Stimulated activated CD4-positive, alpha-beta T cell treated with anti-CD3 and anti-CD28 coated beads, Interleukin-1b, Interleukin-23, amount 100 ng/mL, for 4 hours (primary cell): Measurements from ENCODE around the gene DMXL2.
"Not testable (repeated sequence)": the region's sequence is repeated elsewhere in the genome, so short reads cannot be mapped to it uniquely, and the experiment has no call there.

Source experiments
- DNase-seq, 2 donors: peaks; one replicate each; pipeline ENCODE4 v3.0.0-alpha.2; 2020; ENCODE audit warnings: low read depth in 2 of 2

Gene DMXL2, protein sequence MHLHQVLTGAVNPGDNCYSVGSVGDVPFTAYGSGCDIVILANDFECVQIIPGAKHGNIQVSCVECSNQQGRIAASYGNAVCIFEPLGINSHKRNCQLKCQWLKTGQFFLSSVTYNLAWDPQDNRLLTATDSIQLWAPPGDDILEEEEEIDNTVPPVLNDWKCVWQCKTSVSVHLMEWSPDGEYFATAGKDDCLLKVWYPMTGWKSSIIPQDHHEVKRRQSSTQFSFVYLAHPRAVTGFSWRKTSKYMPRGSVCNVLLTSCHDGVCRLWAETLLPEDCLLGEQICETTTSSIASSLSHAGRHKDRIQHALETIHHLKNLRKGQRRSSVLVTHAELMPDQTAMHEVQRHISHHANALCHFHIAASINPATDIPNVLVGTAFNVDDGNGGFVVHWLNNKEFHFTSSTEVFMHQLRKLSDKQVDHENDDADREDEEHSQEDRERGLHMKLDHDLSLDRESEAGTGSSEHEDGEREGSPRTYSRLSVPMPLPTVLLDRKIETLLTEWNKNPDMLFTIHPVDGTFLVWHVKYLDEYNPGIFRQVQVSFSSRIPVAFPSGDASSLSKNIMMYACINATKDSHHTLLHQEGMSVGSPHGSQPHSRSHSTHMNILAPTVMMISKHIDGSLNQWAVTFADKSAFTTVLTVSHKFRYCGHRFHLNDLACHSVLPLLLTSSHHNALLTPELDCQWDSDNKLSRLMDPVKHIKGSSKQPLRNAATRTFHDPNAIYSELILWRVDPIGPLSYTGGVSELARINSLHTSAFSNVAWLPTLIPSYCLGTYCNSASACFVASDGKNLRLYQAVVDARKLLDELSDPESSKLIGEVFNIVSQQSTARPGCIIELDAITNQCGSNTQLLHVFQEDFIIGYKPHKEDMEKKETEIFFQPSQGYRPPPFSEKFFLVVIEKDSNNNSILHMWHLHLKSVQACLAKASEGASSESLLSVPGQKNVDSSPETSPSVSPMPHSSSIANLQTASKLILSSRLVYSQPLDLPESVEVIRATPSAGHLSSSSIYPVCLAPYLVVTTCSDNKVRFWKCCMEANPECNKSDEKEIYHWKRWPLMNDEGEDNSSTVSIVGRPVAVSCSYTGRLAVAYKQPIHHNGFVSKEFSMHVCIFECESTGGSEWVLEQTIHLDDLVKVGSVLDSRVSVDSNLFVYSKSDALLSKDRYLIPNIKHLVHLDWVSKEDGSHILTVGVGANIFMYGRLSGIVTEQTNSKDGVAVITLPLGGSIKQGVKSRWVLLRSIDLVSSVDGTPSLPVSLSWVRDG (N-terminal part only)

GRCh38 chr15:51622604-51623370 is at the start of gene DMXL2:
DMXL2 (minus strand) TSS chr15:51622771; CDS start chr15:51622545, 226 bp downstream.
- DNase-seq = peak; percentile 35 to 72

- no peak for DNase-seq
Measured at GRCh38 chr15:51672155-51672687, 49.6 kb upstream of the DMXL2 start.

- DNase-seq = no peak
Measured at GRCh38 chr15:51669381-51669780, 46.8 kb upstream of the DMXL2 start.

- DNase-seq = no peak
Measured at GRCh38 chr15:51668446-51668845, 45.9 kb upstream of the DMXL2 start.

- DNase-seq = no peak
Measured at GRCh38 chr15:51667478-51667877, 44.9 kb upstream of the DMXL2 start.

GRCh38 chr15:51661072-51661471 is 38.5 kb upstream of the DMXL2 start:
- DNase-seq = no peak

DNA sequence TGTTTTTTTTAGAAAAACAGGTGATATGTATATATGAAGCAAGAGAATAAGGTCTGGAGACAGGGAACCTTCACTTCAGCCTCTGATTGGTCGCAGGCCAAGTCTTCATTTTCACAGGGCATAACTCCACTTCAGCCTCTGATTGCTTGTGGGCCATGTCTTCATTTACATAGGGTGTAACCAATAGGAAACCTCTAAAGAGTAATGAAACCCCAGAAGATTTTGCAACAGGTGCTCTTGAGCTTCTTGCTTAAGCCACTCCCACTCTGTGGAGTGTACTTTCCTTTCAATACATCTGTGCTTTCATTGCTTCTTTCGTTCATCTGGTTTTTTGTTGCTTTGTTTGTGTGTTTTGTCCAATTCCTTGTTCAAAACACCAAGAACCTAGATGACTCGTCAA is 36.1 kb upstream of the DMXL2 start:
- no peak for DNase-seq

DNA sequence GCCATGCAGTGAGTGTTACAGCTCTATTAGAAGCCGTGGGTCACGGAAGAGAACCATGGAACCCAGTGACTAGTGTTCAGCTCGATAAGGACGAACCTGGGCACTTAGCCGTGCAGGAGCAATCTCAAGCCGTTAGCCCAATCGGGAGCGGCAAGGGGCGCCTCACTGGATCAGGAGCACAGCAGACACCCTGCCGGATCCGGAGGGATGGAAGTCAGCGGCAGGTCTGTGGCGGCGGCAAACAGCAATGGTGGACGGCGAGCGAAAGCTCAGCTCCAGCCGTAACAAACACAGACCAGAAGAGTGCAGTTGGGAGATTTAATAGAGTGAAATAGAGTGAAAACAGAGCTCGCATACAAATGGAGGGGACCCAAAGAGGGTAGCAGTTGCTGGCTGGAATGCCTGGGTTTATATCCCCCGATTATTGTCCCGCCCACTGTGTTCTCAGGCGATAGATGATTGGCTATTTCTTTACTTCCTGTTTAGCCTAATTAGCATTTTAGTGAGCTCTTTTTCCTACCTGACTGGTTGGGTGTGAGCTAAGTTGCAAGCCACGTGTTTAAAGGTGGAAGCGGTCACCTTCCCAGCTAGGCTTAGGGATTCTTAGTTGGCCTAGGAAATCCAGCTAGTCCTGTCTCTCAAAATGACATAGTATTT is 33.0 kb upstream of the DMXL2 start:
- DNase-seq = not testable (repeated sequence)

DNA sequence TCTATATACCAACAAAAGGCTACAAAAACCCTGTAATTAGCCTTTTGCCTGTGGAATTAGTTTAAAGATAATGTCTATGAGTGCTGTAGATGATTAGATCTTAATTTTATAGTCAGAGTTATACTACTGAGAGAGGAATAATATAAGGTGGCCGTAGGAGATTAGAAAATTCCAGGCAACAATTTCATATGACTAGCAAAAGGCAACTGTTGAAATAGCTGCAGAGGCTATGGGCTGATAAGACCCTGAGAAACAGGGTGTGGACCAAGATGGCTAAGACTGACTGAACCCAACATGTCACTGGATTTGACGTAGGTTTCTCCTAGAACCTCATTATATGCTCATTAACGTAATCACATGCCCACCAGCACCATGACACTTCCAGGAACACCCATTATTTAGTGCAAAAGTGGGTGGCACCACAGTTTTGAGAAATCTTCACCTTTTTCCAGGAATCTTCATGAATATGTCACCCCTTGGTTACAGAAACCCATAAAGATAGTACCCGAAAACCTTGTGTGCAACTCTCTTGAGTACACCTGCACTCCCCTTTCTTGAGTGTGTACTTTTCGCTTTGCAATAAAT is 29.6 kb upstream of the DMXL2 start:
- no peak for DNase-seq

- DNase-seq = peak in 1 of 2 donors; percentile 46
Measured at GRCh38 chr15:51649659-51650521, 27.3 kb upstream of the DMXL2 start.

- not testable (repeated sequence) for DNase-seq
Measured at GRCh38 chr15:51648643-51649042, 26.1 kb upstream of the DMXL2 start.

DNA sequence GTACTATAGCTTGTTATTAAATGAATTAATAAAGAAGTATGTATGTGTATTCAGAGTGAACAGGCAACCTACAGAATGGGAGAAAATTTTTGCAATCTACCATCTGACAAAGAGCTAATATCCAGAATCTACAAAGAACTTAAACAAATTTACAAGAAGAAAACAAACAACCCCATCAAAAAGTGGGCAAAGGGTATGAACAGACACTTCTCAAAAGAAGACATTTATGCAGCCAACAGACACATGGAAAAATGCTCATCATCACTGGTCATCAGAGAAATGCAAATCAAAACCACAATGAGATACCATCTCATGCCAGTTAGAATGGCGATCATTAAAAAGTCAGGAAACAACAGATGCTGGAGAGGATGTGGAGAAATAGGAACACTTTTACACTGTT is 25.5 kb upstream of the DMXL2 start:
- not testable (repeated sequence) for DNase-seq

DNA sequence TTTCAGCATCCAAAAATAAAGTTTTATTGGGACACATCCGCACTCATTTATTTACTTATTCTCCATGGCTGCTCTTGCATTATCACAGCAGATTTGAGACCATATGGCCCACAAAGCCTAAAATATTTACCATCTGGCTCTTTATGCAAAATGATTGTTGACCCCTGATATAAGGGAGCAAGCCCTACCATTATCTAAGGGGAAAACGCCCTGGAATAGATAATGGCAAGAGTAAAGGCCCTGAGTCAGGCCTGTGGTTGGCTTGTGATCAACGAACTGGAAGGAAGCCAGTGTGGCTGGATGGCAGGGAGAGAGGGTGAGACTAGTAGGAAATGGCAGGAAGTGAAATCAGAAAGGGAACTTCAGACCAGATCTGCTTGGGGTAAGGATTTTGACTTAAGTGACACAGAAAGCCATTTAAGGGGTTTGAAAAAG is 24.6 kb upstream of the DMXL2 start:
- DNase-seq = no peak

- no peak for DNase-seq
Measured at GRCh38 chr15:51642696-51643095, 20.1 kb upstream of the DMXL2 start.

- DNase-seq = no peak
Measured at GRCh38 chr15:51641490-51642130, 19.0 kb upstream of the DMXL2 start.

DNA sequence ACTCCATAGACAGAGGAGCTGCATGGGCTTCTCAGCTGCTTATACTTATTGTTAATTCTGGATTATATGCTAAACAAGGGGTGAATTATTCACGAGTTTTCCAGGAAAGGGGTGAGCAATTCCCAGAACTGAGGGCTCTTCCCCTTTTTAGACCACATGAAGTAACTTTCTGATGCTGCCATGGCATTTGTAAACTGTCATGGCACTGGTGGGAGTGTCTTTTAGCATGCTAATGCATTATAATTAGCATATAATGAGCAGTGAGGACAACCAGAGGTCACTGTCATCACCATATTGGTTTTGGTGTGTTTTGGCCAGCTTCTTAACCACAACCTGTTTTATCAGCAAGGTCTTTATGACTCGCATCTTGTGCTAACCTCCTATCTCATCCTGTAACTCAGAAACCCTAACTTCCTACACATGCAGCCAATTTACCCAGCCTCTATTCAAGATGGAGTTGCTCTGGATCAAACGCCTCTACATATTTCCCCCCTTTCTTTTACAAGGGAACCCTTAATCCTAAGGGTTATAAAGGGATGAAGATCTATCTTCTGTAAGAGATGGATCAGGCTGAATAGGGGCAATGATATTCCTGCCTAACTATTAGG is 12.1 kb upstream of the DMXL2 start:
- DNase-seq = no peak

- DNase-seq = no peak
Measured at GRCh38 chr15:51629612-51630011, 7.0 kb upstream of the DMXL2 start.

DNA sequence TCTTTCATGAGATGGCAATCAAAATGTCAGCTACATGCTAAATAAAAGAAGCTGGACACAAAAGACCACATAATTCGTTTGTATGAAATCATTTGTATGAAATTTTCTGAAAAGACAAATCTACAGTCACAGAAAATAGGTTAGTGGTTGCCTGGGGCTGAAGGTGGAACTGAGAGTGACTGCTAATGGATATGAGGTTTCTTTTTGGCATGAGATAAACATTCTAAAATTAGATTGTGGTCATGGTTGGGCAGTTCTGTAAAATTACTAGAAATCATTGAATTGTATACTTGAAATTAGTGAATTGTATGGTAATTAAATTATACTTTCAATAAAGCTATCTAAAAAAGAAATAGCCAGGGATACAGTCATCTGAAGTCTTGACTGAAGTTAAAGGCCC is 2.7 kb upstream of the DMXL2 start:
- DNase-seq = no peak
